Subcutaneous abdominal adipose tissue (tissue), 5 donors: ENCODE results near the gene XAB2.

Experiments used
- H3K27ac ChIP-seq: one replicate; pipeline ENCODE4 v1.7.0; 2013; ENCODE audit warnings: low read depth, mild to moderate bottlenecking, inconsistent platforms, low read length, moderate library complexity
- H3K27me3 ChIP-seq, 5 donors: one replicate each; pipeline ENCODE4 v1.7.0; 2013; ENCODE audit warnings: low read length in 5 of 5, inconsistent platforms in 1 of 5; ENCODE audit not compliant: control insufficient read depth in 5 of 5, insufficient read depth in 4 of 5
- H3K36me3 ChIP-seq, 5 donors: one replicate each; pipeline ENCODE4 v1.7.0; 2013; ENCODE audit warnings: low read length in 5 of 5; ENCODE audit not compliant: control insufficient read depth in 5 of 5, insufficient read depth in 5 of 5
- H3K4me1 ChIP-seq, 5 donors: one replicate each; pipeline ENCODE4 v1.7.0; 2013; ENCODE audit warnings: low read length in 5 of 5, mild to moderate bottlenecking in 3 of 5, moderate library complexity in 1 of 5; ENCODE audit not compliant: control insufficient read depth in 5 of 5, insufficient read depth in 5 of 5
- H3K4me3 ChIP-seq, 5 donors: one replicate each; pipeline ENCODE4 v1.7.0; 2013; ENCODE audit warnings: low read length in 5 of 5, low read depth in 1 of 5
- H3K9ac ChIP-seq, 5 donors: one replicate each; pipeline ENCODE4 v1.7.0; 2013; ENCODE audit warnings: low read length in 5 of 5, mild to moderate bottlenecking in 4 of 5, moderate library complexity in 3 of 5
- H3K9me3 ChIP-seq, 5 donors: one replicate each; pipeline ENCODE4 v1.7.0; 2013; ENCODE audit warnings: low read length in 5 of 5; ENCODE audit not compliant: control insufficient read depth in 5 of 5
- donor health status: healthy.
- donor health status: healthy.
- donor health status: healthy.
- donor health status: healthy.
- donor health status: healthy.

XAB2 gene

GRCh38 chr19:7636317-7636690 is 7.0 kb upstream of the XAB2 start:
- Histone ChIP-seq H3K4me3 (peak overlapping the region in 2 of 5 donors; percentile 49 to 60), H3K27ac (no peak overlapping the region), H3K36me3 (peaks cover 0 to 19% (median 8%) of the 10 kb centered on the region in 5 donors), H3K4me1 (peaks cover 0 to 8% (median 0%) of the 10 kb centered on the region in 5 donors), H3K9me3 (no peaks in the 10 kb centered on the region), H3K9ac (no peak overlapping the region), H3K27me3 (peaks cover 7 to 31% (median 21%) of the 10 kb centered on the region in 5 donors)

- peaks cover 0 to 9% (median 4%) of the 10 kb centered on the region in 5 donors for H3K4me1 ChIP-seq
- no peak overlapping the region for H3K27ac ChIP-seq
- no peak overlapping the region for H3K9ac ChIP-seq
- H3K9me3 ChIP-seq, result no peaks in the 10 kb centered on the region
- peaks cover 0 to 19% (median 8%) of the 10 kb centered on the region in 5 donors for H3K36me3 ChIP-seq
- H3K4me3 ChIP-seq, result no peak overlapping the region
- H3K27me3 ChIP-seq, result peaks cover 7 to 31% (median 21%) of the 10 kb centered on the region in 5 donors
These were observed 6.3 kb upstream of the XAB2 start for GRCh38 chr19:7635670-7636069.

GRCh38 chr19:7633698-7634097 is 4.4 kb upstream of the XAB2 start, which contains the start of gene PCP2:
Gene PCP2, minus strand, starts transcription at chr19:7633719. Its CDS starts 262 bp downstream, at chr19:7633457.
- H3K4me1 ChIP-seq, result peaks cover 5 to 22% (median 18%) of the 10 kb centered on the region in 5 donors
- H3K9ac ChIP-seq, result no peak within 1 kb of the TSS
- no peak within 1 kb of the TSS for H3K4me3 ChIP-seq

GRCh38 chr19:7632340-7633203 is 3.2 kb upstream of the XAB2 start:
- no peak overlapping the region for H3K4me3 ChIP-seq
- H3K9ac ChIP-seq, result no peak overlapping the region
- no peaks in the 10 kb centered on the region for H3K9me3 ChIP-seq
- peaks cover 6 to 18% (median 15%) of the 10 kb centered on the region in 5 donors for H3K27me3 ChIP-seq
- H3K4me1 ChIP-seq, result peaks cover 5 to 32% (median 29%) of the 10 kb centered on the region in 5 donors
- H3K27ac ChIP-seq, result no peak overlapping the region
- peaks cover 0 to 17% (median 8%) of the 10 kb centered on the region in 5 donors for H3K36me3 ChIP-seq

More at GRCh38 chr19:7633698-7634097, 4.4 kb upstream of the XAB2 start, which contains the start of gene PCP2:
- H3K9me3 ChIP-seq, result no peaks in the 10 kb centered on the region
- H3K27me3 ChIP-seq, result peaks cover 7 to 26% (median 19%) of the 10 kb centered on the region in 5 donors
- peaks cover 0 to 13% (median 8%) of the 10 kb centered on the region in 5 donors for H3K36me3 ChIP-seq
- H3K27ac ChIP-seq, result no peak within 1 kb of the TSS

- Histone ChIP-seq H3K4me1 (peaks cover 5 to 34% (median 29%) of the 10 kb centered on the region in 5 donors), H3K9me3 (no peaks in the 10 kb centered on the region), H3K4me3 (no peak overlapping the region), H3K27me3 (peaks cover 1 to 15% (median 11%) of the 10 kb centered on the region in 5 donors), H3K27ac (no peak overlapping the region), H3K36me3 (peaks cover 0 to 24% (median 11%) of the 10 kb centered on the region in 5 donors), H3K9ac (no peak overlapping the region)
These were observed 2.2 kb upstream of the XAB2 start for GRCh38 chr19:7631577-7631976.

- H3K36me3 ChIP-seq, result peaks cover 0 to 51% (median 35%) of the 10 kb centered on the region in 5 donors
- H3K4me3 ChIP-seq, result peak overlapping the region; percentile 83 to 100 (median 99)
- peak overlapping the region; percentile 87 to 98 (median 93) for H3K9ac ChIP-seq
- no peaks in the 10 kb centered on the region for H3K27me3 ChIP-seq
- H3K9me3 ChIP-seq, result no peaks in the 10 kb centered on the region
- peaks cover 5 to 34% (median 28%) of the 10 kb centered on the region in 5 donors for H3K4me1 ChIP-seq
- peak overlapping the region; percentile 74 for H3K27ac ChIP-seq
These were observed 595 bp downstream of the XAB2 start for GRCh38 chr19:7628589-7629311.

- H3K27me3 ChIP-seq, result no peaks in the 10 kb centered on the region
- peaks cover 5 to 34% (median 28%) of the 10 kb centered on the region in 5 donors for H3K4me1 ChIP-seq
- no peaks in the 10 kb centered on the region for H3K9me3 ChIP-seq
- H3K27ac ChIP-seq, result no peak overlapping the region
- no peak overlapping the region for H3K4me3 ChIP-seq
- no peak overlapping the region for H3K9ac ChIP-seq
- H3K36me3 ChIP-seq, result peaks cover 0 to 61% (median 51%) of the 10 kb centered on the region in 5 donors
These were observed 2.2 kb downstream of the XAB2 start for GRCh38 chr19:7627166-7627565.

GRCh38 chr19:7625763-7626372 is 3.5 kb downstream of the XAB2 start:
- no peak overlapping the region for H3K9ac ChIP-seq
- peaks cover 5 to 32% (median 28%) of the 10 kb centered on the region in 5 donors for H3K4me1 ChIP-seq
- H3K9me3 ChIP-seq, result no peaks in the 10 kb centered on the region
- no peak overlapping the region for H3K27ac ChIP-seq
- no peaks in the 10 kb centered on the region for H3K27me3 ChIP-seq
- peaks cover 0 to 67% (median 58%) of the 10 kb centered on the region in 5 donors for H3K36me3 ChIP-seq
- no peak overlapping the region for H3K4me3 ChIP-seq

GRCh38 chr19:7624810-7625209 is 4.5 kb downstream of the XAB2 start:
- Histone ChIP-seq H3K4me3 (no peak overlapping the region), H3K27ac (no peak overlapping the region), H3K9ac (no peak overlapping the region), H3K9me3 (no peaks in the 10 kb centered on the region), H3K36me3 (peaks cover 0 to 78% (median 69%) of the 10 kb centered on the region in 5 donors), H3K27me3 (no peaks in the 10 kb centered on the region), H3K4me1 (peaks cover 2 to 22% (median 17%) of the 10 kb centered on the region in 5 donors)
